Measurements from ENCODE around the gene MMEL1.
A peak's percentile ranks its signal among the peaks of the same experiment; 100 is the strongest.

The MMEL1 gene

DNA sequence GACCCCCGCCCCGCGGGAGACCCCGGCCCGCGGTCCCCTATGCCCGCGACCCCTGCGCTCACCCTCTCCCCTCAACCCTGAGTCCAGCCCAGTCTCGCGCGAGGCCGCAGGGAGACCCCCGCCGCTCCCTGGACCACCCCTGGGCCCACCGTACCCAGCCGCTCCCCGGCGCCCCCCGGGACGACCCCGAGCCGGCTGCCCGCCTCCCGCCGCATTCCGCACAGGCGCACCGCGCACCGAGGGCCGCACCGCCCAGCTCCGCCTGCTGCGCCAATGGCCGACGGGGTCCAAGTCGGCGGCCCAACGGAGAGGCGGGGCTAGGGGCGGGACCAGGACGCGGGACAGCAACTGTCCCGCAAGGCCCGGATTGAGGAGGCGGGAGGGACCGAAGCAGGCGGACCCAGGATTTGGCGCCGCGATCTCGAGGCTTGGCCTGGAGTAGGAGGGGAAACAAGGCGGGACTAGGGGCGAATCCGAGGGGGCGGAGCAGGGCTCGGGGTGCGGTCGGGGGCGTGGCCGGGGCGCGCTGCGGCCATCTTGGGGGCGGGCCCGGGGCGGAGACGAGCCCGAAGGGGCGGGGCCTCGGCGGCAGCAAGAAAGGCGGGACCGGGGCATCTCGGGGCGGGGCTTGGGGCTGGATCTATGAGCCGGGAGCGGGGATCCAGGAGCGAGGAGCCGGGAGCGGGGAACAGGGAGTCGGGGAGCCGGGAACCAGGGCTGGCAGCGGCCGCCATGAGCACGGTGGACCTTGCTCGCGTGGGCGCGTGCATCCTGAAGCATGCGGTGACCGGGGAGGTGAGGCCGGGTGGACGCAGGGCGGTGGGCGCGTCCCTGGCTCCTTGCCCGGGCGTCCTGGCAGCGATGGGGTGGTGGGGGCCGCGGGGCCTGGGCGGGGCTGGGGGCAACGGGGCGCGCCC, 46.4 kb downstream of the MMEL1 start, which contains the start of gene PRXL2B:
PRXL2B (plus strand) TSS at position 624 of the 917 bp plus-strand sequence; CDS start at position 733, 109 bp downstream.
- H3K27ac ChIP-seq = peak within 1 kb of the TSS; percentile 83

GRCh38 chr1:2585318-2586092, 47.3 kb downstream of the MMEL1 start:
- H3K27ac ChIP-seq = peak overlapping the region; percentile 83
- TF ChIP-seq ZFX (IDR thresholded peaks at IDR 0.05) (no peak), CTCF (conservative IDR thresholded peaks at IDR 0.05) (no peak)

More for the DNA sequence above, 46.4 kb downstream of the MMEL1 start, which contains the start of gene PRXL2B:
- TF ChIP-seq ZFX (IDR thresholded peaks at IDR 0.05) (no peak), CTCF (conservative IDR thresholded peaks at IDR 0.05) (no peak)

GRCh38 chr1:2584686-2585317, 48.0 kb downstream of the MMEL1 start:
- TF ChIP-seq CTCF (conservative IDR thresholded peaks at IDR 0.05) = no peak
- TF ChIP-seq ZFX (IDR thresholded peaks at IDR 0.05) = no peak
- peak overlapping the region; percentile 83 for H3K27ac ChIP-seq

- no peak for TF ChIP-seq ZFX (IDR thresholded peaks at IDR 0.05)
- TF ChIP-seq CTCF (conservative IDR thresholded peaks at IDR 0.05) = no peak
- peak overlapping the region; percentile 11; the same call in 1 of the 2 replicates for H3K27ac ChIP-seq
These were observed 48.9 kb downstream of the MMEL1 start for GRCh38 chr1:2583871-2584351.

- TF ChIP-seq CTCF (conservative IDR thresholded peaks at IDR 0.05) (no peak), ZFX (IDR thresholded peaks at IDR 0.05) (no peak)
- H3K27ac ChIP-seq = no peak overlapping the region; the same call in 1 of the 2 replicates
These were observed 49.5 kb downstream of the MMEL1 start for GRCh38 chr1:2583331-2583791.

GRCh38 chr1:2582391-2582790, 50.4 kb downstream of the MMEL1 start:
- no peak overlapping the region for H3K27ac ChIP-seq
- TF ChIP-seq CTCF (conservative IDR thresholded peaks at IDR 0.05) (no peak), ZFX (IDR thresholded peaks at IDR 0.05) (no peak)

Data from C4-2B (cell line).